ENCODE results near the gene SUGT1.

The SUGT1 gene

GRCh38 chr13:52725302-52725701, 72.7 kb downstream of the SUGT1 start:
- Histone ChIP-seq H3K4me3 (ENCODE audit: low read depth, low read length) (no peak overlapping the region), H3K27ac (ENCODE audit: extremely low read depth, low read depth, low read length) (no peak overlapping the region), H3K36me3 (ENCODE audit: control insufficient read depth in 2 of 2, insufficient read depth in 1 of 2, low read length in 2 of 2) (no peaks in the 10 kb centered on the region), H3K4me1 (ENCODE audit: control insufficient read depth, insufficient read depth, low read length) (no peaks in the 10 kb centered on the region), H3K9me3 (ENCODE audit: control insufficient read depth, insufficient read depth, low read depth, low read length) (no peaks in the 10 kb centered on the region)
- ChIA-PET CTCF (interaction anchor here (0.6 to 1.1 kb wide), 3 partner anchors 15 to 60 kb away, joined by 3 to 4 read pairs (median 3); no protein-coding TSS in a partner anchor), POLR2A (no interaction called here)
- TF ChIP-seq, protein P1, sequence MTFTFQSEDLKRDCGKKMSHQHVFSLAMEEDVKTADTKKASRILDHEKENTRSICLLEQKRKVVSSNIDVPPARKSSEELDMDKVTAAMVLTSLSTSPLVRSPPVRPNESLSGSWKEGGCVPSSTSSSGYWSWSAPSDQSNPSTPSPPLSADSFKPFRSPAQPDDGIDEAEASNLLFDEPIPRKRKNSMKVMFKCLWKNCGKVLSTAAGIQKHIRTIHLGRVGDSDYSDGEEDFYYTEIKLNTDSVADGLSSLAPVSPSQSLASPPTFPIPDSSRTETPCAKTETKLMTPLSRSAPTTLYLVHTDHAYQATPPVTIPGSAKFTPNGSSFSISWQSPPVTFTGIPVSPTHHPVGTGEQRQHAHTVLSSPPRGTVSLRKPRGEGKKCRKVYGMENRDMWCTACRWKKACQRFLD (tag by site-specific recombination; IDR thresholded peaks at IDR 0.05) = no peak
- TF ChIP-seq ZNF24 (tag by site-specific recombination; IDR thresholded peaks at IDR 0.05) = no peak

- POLR2A ChIA-PET = no interaction called here
- CTCF ChIA-PET = interaction anchor here (0.7 to 1.0 kb wide), 3 partner anchors 27 to 111 kb away, joined by 3 to 4 read pairs (median 4); no protein-coding TSS in a partner anchor
- no peak for TF ChIP-seq ZNF670 (tag by site-specific recombination; IDR thresholded peaks at IDR 0.05; ENCODE audit: low read depth)
- no peak for TF ChIP-seq ZNF521 (tag by site-specific recombination; IDR thresholded peaks at IDR 0.05)
- TF ChIP-seq ZNF23 (tag by site-specific recombination; IDR thresholded peaks at IDR 0.05; ENCODE audit: borderline replicate concordance) = no peak
- no peak for TF ChIP-seq ZFHX2 (tag by site-specific recombination; conservative IDR thresholded peaks at IDR 0.05)
- no peak for TF ChIP-seq AEBP2 (tag by site-specific recombination; IDR thresholded peaks at IDR 0.05; ENCODE audit: borderline replicate concordance)
- TF ChIP-seq ZNF10 (tag by site-specific recombination; IDR thresholded peaks at IDR 0.05) = no peak
- no peak for TF ChIP-seq HOXA7 (CRISPR knock-in tag; IDR thresholded peaks at IDR 0.05; ENCODE audit: borderline replicate concordance)
Observed at GRCh38 chr13:52726258-52726657, 73.6 kb downstream of the SUGT1 start.

DNA sequence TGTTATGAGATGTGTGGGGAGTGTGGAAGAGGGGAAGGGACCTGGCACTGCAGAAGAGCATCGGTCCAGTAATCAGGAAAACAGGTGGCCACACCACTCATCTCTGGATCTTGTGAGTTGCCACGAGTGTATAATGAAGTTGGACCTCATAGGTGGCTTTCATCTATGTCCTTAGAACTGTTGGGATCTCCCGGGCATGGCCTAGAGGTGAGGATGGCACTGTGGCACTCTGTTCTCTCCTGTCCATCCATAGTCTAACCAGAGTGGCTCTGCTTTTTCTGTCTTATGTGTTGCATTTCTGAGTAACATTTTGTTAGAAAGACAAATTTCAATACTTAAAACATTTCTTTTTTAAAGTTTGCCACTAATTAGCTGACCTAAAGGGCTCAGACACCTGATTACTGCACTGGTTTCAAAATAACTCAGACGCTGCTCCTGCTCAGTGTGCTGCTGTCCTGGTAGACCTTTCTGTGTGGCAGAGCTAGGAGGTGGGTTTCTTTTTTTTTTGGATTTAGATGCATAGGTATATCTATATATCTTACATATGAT, 81.5 kb downstream of the SUGT1 start:
- POLR2A ChIA-PET = no interaction called here
- H3K4me3 ChIP-seq (ENCODE audit: low read depth, low read length) = no peak overlapping the region
- CTCF ChIA-PET = interaction anchor here (0.7 kb wide), 2 partner anchors 127 to 1430 kb away, joined by 3 to 4 read pairs; no protein-coding TSS in a partner anchor
- TF ChIP-seq EGR2 (tag by site-specific recombination; IDR thresholded peaks at IDR 0.05; ENCODE audit: low read depth) (no peak), ZEB2 (tag by site-specific recombination; IDR thresholded peaks at IDR 0.05) (no peak), GLIS1 (tag by site-specific recombination; IDR thresholded peaks at IDR 0.05) (no peak), KLF1 (tag by site-specific recombination; IDR thresholded peaks at IDR 0.05) (no peak), ZNF10 (tag by site-specific recombination; IDR thresholded peaks at IDR 0.05) (no peak), ZNF423 (tag by site-specific recombination; IDR thresholded peaks at IDR 0.05) (no peak), ZNF664 (tag by site-specific recombination; IDR thresholded peaks at IDR 0.05) (no peak), ZNF677 (tag by site-specific recombination; IDR thresholded peaks at IDR 0.05) (no peak), ZSCAN16 (tag by site-specific recombination; IDR thresholded peaks at IDR 0.05) (no peak), ZNF837 (tag by site-specific recombination; IDR thresholded peaks at IDR 0.05) (no peak), REST (tag by site-specific recombination; IDR thresholded peaks at IDR 0.05) (no peak), ZNF623 (tag by site-specific recombination; IDR thresholded peaks at IDR 0.05) (no peak), YY1 (tag by site-specific recombination; IDR thresholded peaks at IDR 0.05) (no peak)
- TF ChIP-seq, protein P2, sequence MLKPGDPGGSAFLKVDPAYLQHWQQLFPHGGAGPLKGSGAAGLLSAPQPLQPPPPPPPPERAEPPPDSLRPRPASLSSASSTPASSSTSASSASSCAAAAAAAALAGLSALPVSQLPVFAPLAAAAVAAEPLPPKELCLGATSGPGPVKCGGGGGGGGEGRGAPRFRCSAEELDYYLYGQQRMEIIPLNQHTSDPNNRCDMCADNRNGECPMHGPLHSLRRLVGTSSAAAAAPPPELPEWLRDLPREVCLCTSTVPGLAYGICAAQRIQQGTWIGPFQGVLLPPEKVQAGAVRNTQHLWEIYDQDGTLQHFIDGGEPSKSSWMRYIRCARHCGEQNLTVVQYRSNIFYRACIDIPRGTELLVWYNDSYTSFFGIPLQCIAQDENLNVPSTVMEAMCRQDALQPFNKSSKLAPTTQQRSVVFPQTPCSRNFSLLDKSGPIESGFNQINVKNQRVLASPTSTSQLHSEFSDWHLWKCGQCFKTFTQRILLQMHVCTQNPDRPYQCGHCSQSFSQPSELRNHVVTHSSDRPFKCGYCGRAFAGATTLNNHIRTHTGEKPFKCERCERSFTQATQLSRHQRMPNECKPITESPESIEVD (tag by site-specific recombination; IDR thresholded peaks at IDR 0.05) = no peak
- TF ChIP-seq, protein P3, sequence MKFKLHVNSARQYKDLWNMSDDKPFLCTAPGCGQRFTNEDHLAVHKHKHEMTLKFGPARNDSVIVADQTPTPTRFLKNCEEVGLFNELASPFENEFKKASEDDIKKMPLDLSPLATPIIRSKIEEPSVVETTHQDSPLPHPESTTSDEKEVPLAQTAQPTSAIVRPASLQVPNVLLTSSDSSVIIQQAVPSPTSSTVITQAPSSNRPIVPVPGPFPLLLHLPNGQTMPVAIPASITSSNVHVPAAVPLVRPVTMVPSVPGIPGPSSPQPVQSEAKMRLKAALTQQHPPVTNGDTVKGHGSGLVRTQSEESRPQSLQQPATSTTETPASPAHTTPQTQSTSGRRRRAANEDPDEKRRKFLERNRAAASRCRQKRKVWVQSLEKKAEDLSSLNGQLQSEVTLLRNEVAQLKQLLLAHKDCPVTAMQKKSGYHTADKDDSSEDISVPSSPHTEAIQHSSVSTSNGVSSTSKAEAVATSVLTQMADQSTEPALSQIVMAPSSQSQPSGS (tag by site-specific recombination; IDR thresholded peaks at IDR 0.05; ENCODE audit: low read depth) = no peak

More at GRCh38 chr13:52726258-52726657, 73.6 kb downstream of the SUGT1 start:
- no peaks in the 10 kb centered on the region for H3K36me3 ChIP-seq (ENCODE audit: control insufficient read depth in 2 of 2, insufficient read depth in 1 of 2, low read length in 2 of 2)
- no peak overlapping the region for H3K27ac ChIP-seq (ENCODE audit: extremely low read depth, low read depth, low read length)
- no peaks in the 10 kb centered on the region for H3K9me3 ChIP-seq (ENCODE audit: control insufficient read depth, insufficient read depth, low read depth, low read length)
- no peak overlapping the region for H3K4me3 ChIP-seq (ENCODE audit: low read depth, low read length)
- no peaks in the 10 kb centered on the region for H3K4me1 ChIP-seq (ENCODE audit: control insufficient read depth, insufficient read depth, low read length)

More for the DNA sequence above, 81.5 kb downstream of the SUGT1 start:
- no peak overlapping the region for H3K27ac ChIP-seq (ENCODE audit: extremely low read depth, low read depth, low read length)
- no peaks in the 10 kb centered on the region for H3K36me3 ChIP-seq (ENCODE audit: control insufficient read depth in 2 of 2, insufficient read depth in 1 of 2, low read length in 2 of 2)
- no peaks in the 10 kb centered on the region for H3K4me1 ChIP-seq (ENCODE audit: control insufficient read depth, insufficient read depth, low read length)
- no peaks in the 10 kb centered on the region for H3K9me3 ChIP-seq (ENCODE audit: control insufficient read depth, insufficient read depth, low read depth, low read length)

All from HEK293 (cell line).